Keratinocyte (primary cell): ENCODE data around the gene CGNL1. TPM values are rescaled to one million over a fixed set of nuclear protein-coding genes. Genes with fewer than 3 reads are reported as not detected.

Experiments
- DNase-seq: peaks from one replicate; pipeline ENCODE4 v3.0.0-alpha.2; 2011; ENCODE audit warnings: low read depth, missing footprints, low spot score
- FAIRE-seq: peaks from 2 replicates; lab custom pipeline; 2011; peaks lifted over from hg19 to GRCh38; lab: Jason Lieb, UNC
- H2AFZ ChIP-seq: 2 replicates; pipeline ENCODE4 v1.6.0; 2012; ENCODE audit warnings: low read length, control low read depth, inconsistent platforms; ENCODE audit not compliant: control insufficient read depth
- H3K27ac ChIP-seq: 2 replicates; pipeline ENCODE4 v1.5.1; 2011; ENCODE audit warnings: low read length; ENCODE audit not compliant: control insufficient read depth, insufficient read depth
- H3K27me3 ChIP-seq: 3 replicates; pipeline ENCODE4 v1.6.0; 2011; ENCODE audit warnings: low read length; ENCODE audit not compliant: control insufficient read depth, insufficient read depth; ENCODE audit errors: extremely low read depth
- H3K36me3 ChIP-seq, 2 experiments: 2 replicates in 1 of 2; 3 replicates in 1 of 2; pipeline ENCODE4 v1.5.1; 2011; ENCODE audit warnings: low read length in 2 of 2, mild to moderate bottlenecking in 1 of 2; ENCODE audit not compliant: control insufficient read depth in 2 of 2, insufficient read depth in 2 of 2; ENCODE audit errors: extremely low read depth in 1 of 2
- H3K4me1 ChIP-seq: 3 replicates; pipeline ENCODE4 v1.5.1; 2011; ENCODE audit warnings: low read length; ENCODE audit not compliant: control insufficient read depth, insufficient read depth; ENCODE audit errors: extremely low read depth
- H3K4me2 ChIP-seq: 3 replicates; pipeline ENCODE4 v1.6.0; 2011; ENCODE audit warnings: low read depth, low read length; ENCODE audit not compliant: control insufficient read depth, insufficient read depth; ENCODE audit errors: extremely low read depth
- H3K4me3 ChIP-seq, 3 experiments: fragments of 200-600 bp in 1 of 3; sonication (generic) in 1 of 3; 2 replicates in 2 of 3; 3 replicates in 1 of 3; pipeline ENCODE4 v1.5.1; 2011 to 2016; ENCODE audit warnings: low read length in 3 of 3, mild to moderate bottlenecking in 3 of 3, control low read depth in 2 of 3, inconsistent platforms in 1 of 3, low read depth in 1 of 3, mixed read lengths in 1 of 3, mixed run types in 1 of 3, moderate library complexity in 1 of 3; ENCODE audit not compliant: control insufficient read depth in 2 of 3, insufficient read depth in 2 of 3; ENCODE audit errors: extremely low read depth in 1 of 3
- H3K79me2 ChIP-seq: 2 replicates; pipeline ENCODE4 v1.6.0; 2012; ENCODE audit warnings: low read length; ENCODE audit not compliant: control insufficient read depth, insufficient read depth
- H3K9ac ChIP-seq: 3 replicates; pipeline ENCODE4 v1.6.0; 2011; ENCODE audit warnings: low read length; ENCODE audit not compliant: control insufficient read depth, insufficient read depth; ENCODE audit errors: extremely low read depth
- H3K9me1 ChIP-seq: 3 replicates; pipeline ENCODE4 v1.6.0; 2011; ENCODE audit warnings: low read length; ENCODE audit not compliant: control insufficient read depth, insufficient read depth; ENCODE audit errors: extremely low read depth
- H3K9me3 ChIP-seq: 2 replicates; pipeline ENCODE4 v1.5.1; 2012; ENCODE audit warnings: low read depth, low read length; ENCODE audit not compliant: control insufficient read depth
- H4K20me1 ChIP-seq: 3 replicates; pipeline ENCODE4 v1.6.0; 2011; ENCODE audit warnings: low read length; ENCODE audit not compliant: control insufficient read depth, insufficient read depth; ENCODE audit errors: extremely low read depth
- EZH2 ChIP-seq: IDR thresholded peaks from one replicate; pipeline ENCODE4 v1.6.1; 2012; ENCODE audit warnings: inconsistent platforms, mild to moderate bottlenecking, low read length, moderate library complexity
- dilution Hi-C: fragments of 300-500 bp; cut with MboI; formaldehyde crosslinking; loops from one replicate; pipeline ENCODE4 v1.7.0; 2020; ENCODE audit warnings: low sequenced_read_pairs; ENCODE audit not compliant: extremely low pct_ligation_motif_present
- polyA plus RNA-seq, 5 experiments: library from polyadenylated mRNA; depleted of rRNA in 3 of 5; stranded (reverse) in 3 of 5; stranded (forward) in 1 of 5; unstranded in 1 of 5; fragments of >200 nt; gene quantifications; 1 replicate in 1 of 5; 2 replicates in 3 of 5; 3 replicates in 1 of 5; pipeline versions ENCODE4 v1.2.1 to v1.2.3, GENCODE V29; 2011 to 2012; ENCODE audit warnings: missing spikeins in 2 of 5, low read depth in 1 of 5, low replicate concordance in 1 of 5
- TF ChIP-seq, protein P1 (sequence below), 3 experiments: IDR thresholded peaks in 1 of 3; conservative IDR thresholded peaks in 1 of 3; optimal IDR thresholded peaks in 1 of 3; 2 replicates in 2 of 3; 3 replicates in 1 of 3; pipeline versions ENCODE3 to v1.5.1; 2011; ENCODE audit warnings: low read length in 3 of 3, mild to moderate bottlenecking in 3 of 3, moderate library complexity in 2 of 3, control low read depth in 1 of 3, inconsistent platforms in 1 of 3; ENCODE audit not compliant: insufficient read depth in 2 of 3; ENCODE audit errors: extremely low read depth in 1 of 3

Gene CGNL1
- polyA plus RNA-seq, 1 donor (not counting 4 experiments of a cell fraction or from before 2014, with no cell fraction given), result 0.05 TPM

DNA sequence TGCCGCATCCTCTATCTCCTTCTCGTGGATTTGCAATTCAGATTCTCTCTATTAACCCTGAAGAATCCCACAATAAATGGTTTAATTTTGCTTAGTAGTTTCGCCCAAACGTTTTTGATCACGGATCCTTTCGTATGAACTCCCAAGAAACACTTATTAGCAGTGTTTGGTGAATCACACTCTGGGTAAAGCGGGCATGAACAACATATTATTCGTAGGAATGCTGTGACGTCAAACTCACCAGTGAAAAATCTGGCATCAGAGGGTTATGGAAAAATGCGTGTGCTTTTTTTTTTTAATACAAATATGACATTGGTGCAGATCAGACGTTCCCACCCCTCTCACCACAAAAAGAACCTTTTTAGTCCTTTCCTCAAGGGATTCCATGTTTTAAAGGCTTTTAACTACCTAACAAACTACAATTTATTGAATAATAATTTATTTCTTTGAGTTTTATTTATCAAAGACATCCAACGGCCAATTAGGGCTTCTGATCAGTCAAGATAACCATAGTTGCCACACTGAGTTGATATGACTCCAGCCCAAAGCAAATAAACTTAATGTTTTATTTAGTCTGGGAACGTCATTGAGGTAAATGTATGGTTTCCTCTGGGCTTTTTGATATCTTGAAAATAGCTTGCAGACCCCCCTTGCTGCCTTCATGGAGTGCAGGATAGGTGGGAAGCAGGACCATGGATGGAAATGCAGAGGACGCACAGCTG, 45.5 kb upstream of the CGNL1 start:
- no peaks in the 10 kb centered on the region for H3K36me3 ChIP-seq
- TF ChIP-seq EZH2, result no peak
- TF ChIP-seq, protein P1, sequence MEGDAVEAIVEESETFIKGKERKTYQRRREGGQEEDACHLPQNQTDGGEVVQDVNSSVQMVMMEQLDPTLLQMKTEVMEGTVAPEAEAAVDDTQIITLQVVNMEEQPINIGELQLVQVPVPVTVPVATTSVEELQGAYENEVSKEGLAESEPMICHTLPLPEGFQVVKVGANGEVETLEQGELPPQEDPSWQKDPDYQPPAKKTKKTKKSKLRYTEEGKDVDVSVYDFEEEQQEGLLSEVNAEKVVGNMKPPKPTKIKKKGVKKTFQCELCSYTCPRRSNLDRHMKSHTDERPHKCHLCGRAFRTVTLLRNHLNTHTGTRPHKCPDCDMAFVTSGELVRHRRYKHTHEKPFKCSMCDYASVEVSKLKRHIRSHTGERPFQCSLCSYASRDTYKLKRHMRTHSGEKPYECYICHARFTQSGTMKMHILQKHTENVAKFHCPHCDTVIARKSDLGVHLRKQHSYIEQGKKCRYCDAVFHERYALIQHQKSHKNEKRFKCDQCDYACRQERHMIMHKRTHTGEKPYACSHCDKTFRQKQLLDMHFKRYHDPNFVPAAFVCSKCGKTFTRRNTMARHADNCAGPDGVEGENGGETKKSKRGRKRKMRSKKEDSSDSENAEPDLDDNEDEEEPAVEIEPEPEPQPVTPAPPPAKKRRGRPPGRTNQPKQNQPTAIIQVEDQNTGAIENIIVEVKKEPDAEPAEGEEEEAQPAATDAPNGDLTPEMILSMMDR (optimal IDR thresholded peaks at IDR 0.05 in 1 of 3, IDR thresholded peaks at IDR 0.05 in 1 of 3, conservative IDR thresholded peaks at IDR 0.05 in 1 of 3; ENCODE audit: extremely low read depth in 1 of 3, insufficient read depth in 2 of 3, low read length in 3 of 3), result no peak
- DNase-seq (no peak), FAIRE-seq (no peak)
- dilution Hi-C loops, result loop anchor here (25.0 kb wide), 1 partner anchor 207 kb away; no protein-coding TSS in a partner anchor
- H4K20me1 ChIP-seq, result no peaks in the 10 kb centered on the region
- H3K4me1 ChIP-seq, result peaks cover 13% of the 10 kb centered on the region
- peaks cover 21% of the 10 kb centered on the region for H3K27me3 ChIP-seq
- H3K9me1 ChIP-seq, result no peaks in the 10 kb centered on the region
- H3K4me3 ChIP-seq, result no peak overlapping the region
- no peaks in the 10 kb centered on the region for H3K9me3 ChIP-seq
- no peak overlapping the region for H3K27ac ChIP-seq
- no peak overlapping the region for H3K9ac ChIP-seq
- H2AFZ ChIP-seq, result no peak overlapping the region
- H3K79me2 ChIP-seq, result no peaks in the 10 kb centered on the region
- no peak overlapping the region for H3K4me2 ChIP-seq

- DNase-seq (no peak), FAIRE-seq (no peak)
- TF ChIP-seq, protein P1 (optimal IDR thresholded peaks at IDR 0.05 in 1 of 3, IDR thresholded peaks at IDR 0.05 in 1 of 3, conservative IDR thresholded peaks at IDR 0.05 in 1 of 3; ENCODE audit: extremely low read depth in 1 of 3, insufficient read depth in 2 of 3, low read length in 3 of 3), result no peak
- TF ChIP-seq EZH2, result no peak
- H2AFZ ChIP-seq, result no peak overlapping the region
- peaks cover 13% of the 10 kb centered on the region for H3K4me1 ChIP-seq
- H4K20me1 ChIP-seq, result no peaks in the 10 kb centered on the region
- dilution Hi-C loops, result loop anchor here (25.0 kb wide), 1 partner anchor 205 kb away; no protein-coding TSS in a partner anchor
- no peak overlapping the region for H3K4me2 ChIP-seq
- no peak overlapping the region for H3K9ac ChIP-seq
- no peak overlapping the region for H3K27ac ChIP-seq
- peaks cover 21% of the 10 kb centered on the region for H3K27me3 ChIP-seq
- no peaks in the 10 kb centered on the region for H3K36me3 ChIP-seq
- H3K9me3 ChIP-seq, result no peaks in the 10 kb centered on the region
- no peak overlapping the region for H3K4me3 ChIP-seq
- H3K9me1 ChIP-seq, result no peaks in the 10 kb centered on the region
- H3K79me2 ChIP-seq, result no peaks in the 10 kb centered on the region
These were observed 44.0 kb upstream of the CGNL1 start for GRCh38 chr15:57332326-57332725.
